Anterior cingulate cortex (tissue), 58 donors: ENCODE measurements around the gene USH1G.
"Not testable (repeated sequence)": the region's sequence is repeated elsewhere in the genome, so short reads cannot be mapped to it uniquely, and the experiment has no call there.

Experiments
- DNase-seq, 58 donors: peaks; one replicate each; lab custom pipeline; 2025; lab: John Stamatoyannopoulos, UW

The USH1G gene

GRCh38 chr17:74877592-74878548 is 45.2 kb downstream of the USH1G start:
- no peak for DNase-seq

- no peak for DNase-seq
Measured at GRCh38 chr17:74875977-74876593, 47.0 kb downstream of the USH1G start.

- peak in 11 of 58 donors; percentile 18 to 53 (median 27) for DNase-seq
Measured at GRCh38 chr17:74875155-74875976, 47.7 kb downstream of the USH1G start.

- DNase-seq, result no peak
Measured at GRCh38 chr17:74874615-74875037, 48.4 kb downstream of the USH1G start.

GRCh38 chr17:74873874-74874614 is 49.0 kb downstream of the USH1G start:
- no peak for DNase-seq

GRCh38 chr17:74873037-74873873 is 49.8 kb downstream of the USH1G start:
- DNase-seq, result peak; percentile 94 to 100 (median 100)

- no peak for DNase-seq
Measured at GRCh38 chr17:74872313-74873036, 50.6 kb downstream of the USH1G start, which contains the start of gene FDXR. FDXR (minus strand) TSS chr17:74872994; CDS start chr17:74872944, 50 bp downstream.

- DNase-seq, result no peak
Measured at GRCh38 chr17:74871356-74872076, 51.5 kb downstream of the USH1G start.

GRCh38 chr17:74870512-74870911 is 52.5 kb downstream of the USH1G start:
- no peak for DNase-seq

- DNase-seq, result not testable (repeated sequence)
Measured at GRCh38 chr17:74870028-74870427, 53.0 kb downstream of the USH1G start.

GRCh38 chr17:74868908-74869255 is 54.2 kb downstream of the USH1G start:
- DNase-seq, result no peak

GRCh38 chr17:74868251-74868907 is 54.7 kb downstream of the USH1G start:
- no peak for DNase-seq

GRCh38 chr17:74866198-74866835 is 56.7 kb downstream of the USH1G start:
- no peak for DNase-seq
